Endothelial cell of umbilical vein (primary cell): ENCODE data around the gene CCND1. TPM values are rescaled to one million over a fixed set of nuclear protein-coding genes. Genes with fewer than 3 reads are reported as not detected.

Experiments used
- BruUV-seq: library from RNA; stranded (reverse); fragments of 400-500 nt; replicated peaks from 2 replicates; lab custom pipeline; 2021; lab: Mats Ljungman, UMichigan
- CTCF ChIA-PET: fragments of 300-600, 350-600 bp; sonication (Branson Sonifier 250); formaldehyde crosslinking; loops from one replicate; lab custom pipeline; 2021; ENCODE audit warnings: antibody characterized with exemption, inconsistent platforms; lab: Charles Lee
- POLR2A ChIA-PET: fragments of 300-600, 350-600 bp; sonication (Branson Sonifier 250); formaldehyde crosslinking; loops from one replicate; lab custom pipeline; 2021; ENCODE audit warnings: antibody characterized with exemption, inconsistent platforms; lab: Charles Lee
- DNase-seq: peaks from one replicate; pipeline ENCODE4 v3.0.0-alpha.2; 2011; ENCODE audit warnings: low read depth, low spot score
- FAIRE-seq: peaks from 2 replicates; lab custom pipeline; 2011; peaks lifted over from hg19 to GRCh38; lab: Jason Lieb, UNC
- H2AFZ ChIP-seq: 2 replicates; pipeline ENCODE4 v1.6.0; 2012; ENCODE audit warnings: low read depth, low read length, control low read depth, inconsistent platforms
- H3K27ac ChIP-seq: 2 replicates; pipeline ENCODE4 v1.5.1; 2011; ENCODE audit warnings: low read depth, mild to moderate bottlenecking, control low read depth, low read length, moderate library complexity; ENCODE audit not compliant: insufficient read depth
- H3K27me3 ChIP-seq, 2 experiments: 2 replicates each; pipeline versions ENCODE4 v1.6.0 to v1.6.1; 2011; ENCODE audit warnings: low read length in 2 of 2, mixed read lengths in 1 of 2; ENCODE audit not compliant: control insufficient read depth in 2 of 2, insufficient read depth in 2 of 2
- H3K36me3 ChIP-seq, 2 experiments: 2 replicates in 1 of 2; 3 replicates in 1 of 2; pipeline ENCODE4 v1.5.1; 2011; ENCODE audit warnings: low read length in 2 of 2, mild to moderate bottlenecking in 1 of 2, moderate library complexity in 1 of 2; ENCODE audit not compliant: control insufficient read depth in 2 of 2, insufficient read depth in 2 of 2; ENCODE audit errors: extremely low read depth in 1 of 2
- H3K4me1 ChIP-seq: 3 replicates; pipeline ENCODE4 v1.5.1; 2011; ENCODE audit warnings: mild to moderate bottlenecking, low read length; ENCODE audit not compliant: control insufficient read depth, insufficient read depth; ENCODE audit errors: extremely low read depth
- H3K4me2 ChIP-seq: 2 replicates; pipeline ENCODE4 v1.6.1; 2011; ENCODE audit warnings: low read length, control low read depth, mixed read lengths; ENCODE audit not compliant: insufficient read depth
- H3K4me3 ChIP-seq, 3 experiments: fragments of 200-600 bp in 1 of 3; sonication (generic), shearing (Covaris generic) in 1 of 3; replicated peaks in 1 of 3; 2 replicates each; pipeline ENCODE4 v1.5.1; 2011 to 2016; ENCODE audit warnings: control low read depth in 3 of 3, low read length in 3 of 3, mild to moderate bottlenecking in 2 of 3, inconsistent platforms in 1 of 3, low read depth in 1 of 3, moderate library complexity in 1 of 3; ENCODE audit not compliant: insufficient read depth in 1 of 3
- H3K79me2 ChIP-seq: 2 replicates; pipeline ENCODE4 v1.6.0; 2012; ENCODE audit warnings: low read length, inconsistent platforms; ENCODE audit not compliant: control insufficient read depth, insufficient read depth
- H3K9ac ChIP-seq: replicated peaks from 2 replicates; pipeline ENCODE3; 2011; ENCODE audit warnings: low read length, control low read depth; ENCODE audit not compliant: insufficient read depth; ENCODE audit errors: extremely low read depth
- H3K9me1 ChIP-seq: replicated peaks from 3 replicates; pipeline ENCODE4 v1.6.0; 2011; ENCODE audit warnings: mild to moderate bottlenecking, low read length; ENCODE audit not compliant: control insufficient read depth, insufficient read depth; ENCODE audit errors: extremely low read depth
- H3K9me3 ChIP-seq: replicated peaks from 2 replicates; pipeline ENCODE4 v1.5.1; 2012; ENCODE audit warnings: low read length, inconsistent platforms; ENCODE audit not compliant: control insufficient read depth, insufficient read depth
- H4K20me1 ChIP-seq: replicated peaks from 2 replicates; pipeline ENCODE3; 2011; ENCODE audit warnings: mild to moderate bottlenecking, low read length; ENCODE audit not compliant: control insufficient read depth, insufficient read depth; ENCODE audit errors: extremely low read depth
- CTCF ChIP-seq, 2 donors: IDR thresholded peaks; 1 replicate in 1 of 2; 2 replicates in 1 of 2; pipeline ENCODE4 v1.5.1; 2011; ENCODE audit warnings: low read length in 2 of 2, mild to moderate bottlenecking in 2 of 2, moderate library complexity in 2 of 2, control low read depth in 1 of 2, inconsistent platforms in 1 of 2, low read depth in 1 of 2; ENCODE audit not compliant: insufficient read depth in 1 of 2; ENCODE audit errors: extremely low read depth in 1 of 2
- EZH2 ChIP-seq: IDR thresholded peaks from 2 replicates; pipeline ENCODE4 v1.6.1; 2012; ENCODE audit warnings: borderline replicate concordance, low read depth, mild to moderate bottlenecking, moderate library complexity, low read length, inconsistent platforms; ENCODE audit not compliant: severe bottlenecking
- FOS ChIP-seq: IDR thresholded peaks from 2 replicates; pipeline ENCODE4 v1.6.1; 2011; ENCODE audit warnings: mild to moderate bottlenecking, low read length, moderate library complexity, borderline replicate concordance; ENCODE audit not compliant: insufficient read depth
- GATA2 ChIP-seq: IDR thresholded peaks from 2 replicates; pipeline ENCODE4 v1.7.0; 2011; ENCODE audit warnings: low read depth, mild to moderate bottlenecking, moderate library complexity, mixed read lengths, low read length; ENCODE audit not compliant: insufficient read length, insufficient read depth
- MYC ChIP-seq: IDR thresholded peaks from one replicate; pipeline ENCODE4 v1.6.1; 2011; ENCODE audit warnings: mild to moderate bottlenecking, low read depth, low read length
- POLR2A ChIP-seq: IDR thresholded peaks from 2 replicates; pipeline ENCODE4 v1.6.1; 2012; ENCODE audit warnings: low read depth, mild to moderate bottlenecking, control low read depth, low read length
- POLR2AphosphoS5 ChIP-seq: IDR thresholded peaks from 2 replicates; pipeline ENCODE4 v1.6.1; 2012; ENCODE audit warnings: low read depth, mild to moderate bottlenecking, control low read depth, low read length, moderate library complexity; ENCODE audit not compliant: insufficient read depth
- dilution Hi-C: fragments of 300-500 bp; cut with MboI; formaldehyde crosslinking; loops from one replicate; pipeline ENCODE4 v1.15.0; 2019; ENCODE audit warnings: low sequenced_read_pairs; ENCODE audit not compliant: extremely low pct_ligation_motif_present
- intact Hi-C: fragments of 100-400 bp; cut with micrococcal nuclease; formaldehyde crosslinking; loops from one replicate; pipeline ENCODE4 v1.10.0; 2022
- polyA plus RNA-seq, 4 experiments: library from polyadenylated mRNA; depleted of rRNA in 3 of 4; stranded (reverse) in 3 of 4; unstranded in 1 of 4; fragments of >200 nt; gene quantifications; 2 replicates each; pipeline versions ENCODE4 v1.2.1 to v1.2.3, GENCODE V29; 2011 to 2012; ENCODE audit warnings: missing spikeins in 1 of 4
- total RNA-seq: library from RNA; stranded (reverse); gene quantifications from 2 replicates; pipeline ENCODE4 v1.2.3, GENCODE V29; 2021
- TF ChIP-seq, protein P1 (sequence below): IDR thresholded peaks from 2 replicates; pipeline ENCODE4 v1.6.1; 2011; ENCODE audit not compliant: insufficient read depth, insufficient read length

CCND1 gene
- total and polyA plus RNA-seq, 2 donors (not counting 3 experiments of a cell fraction or from before 2014, with no cell fraction given), result 98.7 to 370 TPM

- Histone ChIP-seq H3K36me3 (no peaks in the 10 kb centered on the region), H3K4me2 (no peak overlapping the region), H3K9me1 (no peaks in the 10 kb centered on the region), H3K4me3 (no peak overlapping the region), H3K9me3 (no peaks in the 10 kb centered on the region), H3K27me3 (peaks cover 0 to 3% of the 10 kb centered on the region in 2 experiments), H3K4me1 (no peaks in the 10 kb centered on the region), H4K20me1 (no peaks in the 10 kb centered on the region), H3K79me2 (no peaks in the 10 kb centered on the region), H3K9ac (no peak overlapping the region), H3K27ac (no peak overlapping the region), H2AFZ (no peak overlapping the region)
- DNase-seq (no peak), FAIRE-seq (no peak)
- ChIA-PET POLR2A (interaction anchor here (0.6 kb wide), 1 partner anchor 13 kb away, joined by 9 read pairs; no protein-coding TSS in a partner anchor), CTCF (interaction anchor here (1.5 kb wide), 1 partner anchor 13 kb away, joined by 4 read pairs; no protein-coding TSS in a partner anchor)
- intact Hi-C loops (no loop called here), dilution Hi-C loops (no loop called here)
- no TSS peak for BruUV-seq
- TF ChIP-seq EZH2 (no peak), FOS (no peak), GATA2 (no peak), POLR2A (no peak), MYC (no peak), POLR2AphosphoS5 (no peak), CTCF (IDR thresholded peaks at IDR 0.05; ENCODE audit: extremely low read depth in 1 of 2, insufficient read depth in 1 of 2, low read depth in 1 of 2, low read length in 2 of 2) (no peak)
- TF ChIP-seq, protein P1, sequence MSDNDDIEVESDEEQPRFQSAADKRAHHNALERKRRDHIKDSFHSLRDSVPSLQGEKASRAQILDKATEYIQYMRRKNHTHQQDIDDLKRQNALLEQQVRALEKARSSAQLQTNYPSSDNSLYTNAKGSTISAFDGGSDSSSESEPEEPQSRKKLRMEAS, result no peak
Observed at GRCh38 chr11:69682681-69683326, 41.8 kb downstream of the CCND1 start.
